Measurements from ENCODE around the gene ATM.
"Not testable (repeated sequence)": the region's sequence is repeated elsewhere in the genome, so short reads cannot be mapped to it uniquely, and the experiment has no call there.

Gene ATM

DNA sequence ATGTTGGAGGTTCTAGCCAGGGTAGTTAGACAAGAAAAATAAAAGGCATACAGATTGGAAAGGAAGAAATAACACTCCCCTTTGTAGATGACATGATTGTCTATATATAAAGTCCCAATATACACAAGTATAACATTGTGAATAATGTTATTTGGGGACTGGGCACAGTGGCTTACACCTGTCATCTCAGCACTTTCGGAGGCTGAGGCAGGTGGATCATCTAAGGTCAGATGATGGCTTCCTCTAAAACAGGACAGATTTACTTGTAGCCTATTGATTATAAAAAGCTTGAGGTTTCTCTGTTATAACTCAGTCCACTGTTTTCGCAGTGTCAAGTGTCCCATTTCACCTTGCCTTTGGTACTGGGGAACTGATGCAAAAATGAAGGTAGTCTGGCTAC is 19.6 kb downstream of the ATM start:
- Histone ChIP-seq H3K9ac (ENCODE audit: low read length) (no peak overlapping the region), H3K27ac (ENCODE audit: low read depth, low read length) (no peak overlapping the region), H3K9me3 (ENCODE audit: low read length) (no peaks in the 10 kb centered on the region), H3K27me3 (ENCODE audit: control insufficient read depth in 1 of 2, insufficient read depth in 2 of 2, low read length in 2 of 2) (no peaks in the 10 kb centered on the region), H3K4me1 (ENCODE audit: insufficient read depth, low read length) (no peaks in the 10 kb centered on the region), H3K4me3 (ENCODE audit: low read depth in 1 of 2, low read length in 2 of 2) (no peak overlapping the region), H3K36me3 (ENCODE audit: insufficient read depth, low read length) (peaks cover 3% of the 10 kb centered on the region)

DNA sequence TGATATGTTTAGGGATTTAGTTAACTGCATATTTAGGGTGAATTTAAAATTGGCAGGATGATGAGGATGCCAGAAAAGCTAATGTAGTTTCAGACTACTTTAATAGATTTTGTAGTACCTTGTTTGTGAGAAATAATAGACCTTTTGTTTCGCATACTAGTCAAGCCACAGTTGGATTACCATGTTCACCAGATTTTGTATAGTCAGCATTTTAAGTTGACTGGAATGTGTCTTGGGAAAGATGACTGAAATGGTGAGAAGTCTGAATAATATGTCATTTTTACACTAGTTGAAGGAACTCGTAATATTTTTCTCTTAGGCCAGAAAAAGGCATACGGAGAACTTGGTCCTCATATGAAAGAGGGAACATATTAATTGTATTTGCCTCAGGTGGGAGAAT is 23.4 kb downstream of the ATM start:
- Histone ChIP-seq H3K27me3 (ENCODE audit: control insufficient read depth in 1 of 2, insufficient read depth in 2 of 2, low read length in 2 of 2) (no peaks in the 10 kb centered on the region), H3K4me1 (ENCODE audit: insufficient read depth, low read length) (no peaks in the 10 kb centered on the region), H3K36me3 (ENCODE audit: insufficient read depth, low read length) (peaks cover 12% of the 10 kb centered on the region), H3K4me3 (ENCODE audit: low read depth in 1 of 2, low read length in 2 of 2) (no peak overlapping the region), H3K27ac (ENCODE audit: low read depth, low read length) (no peak overlapping the region), H3K9me3 (ENCODE audit: low read length) (no peaks in the 10 kb centered on the region), H3K9ac (ENCODE audit: low read length) (no peak overlapping the region)

DNA sequence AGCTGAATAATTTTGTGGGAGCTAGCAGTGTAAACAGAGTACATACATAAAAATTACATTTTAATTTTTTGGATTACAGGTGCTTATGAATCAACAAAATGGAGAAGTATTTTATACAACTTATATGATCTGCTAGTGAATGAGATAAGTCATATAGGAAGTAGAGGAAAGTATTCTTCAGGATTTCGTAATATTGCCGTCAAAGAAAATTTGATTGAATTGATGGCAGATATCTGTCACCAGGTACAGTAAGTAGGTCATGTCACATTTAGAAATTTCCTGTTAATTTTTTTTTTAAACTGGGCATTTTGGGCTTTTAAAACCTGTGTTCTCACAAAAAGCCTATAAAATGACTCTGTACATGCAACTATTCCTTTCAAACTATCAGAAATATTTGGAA is 24.0 kb downstream of the ATM start:
- Histone ChIP-seq H3K27me3 (ENCODE audit: control insufficient read depth in 1 of 2, insufficient read depth in 2 of 2, low read length in 2 of 2) (no peaks in the 10 kb centered on the region), H3K4me3 (ENCODE audit: low read depth in 1 of 2, low read length in 2 of 2) (no peak overlapping the region), H3K4me1 (ENCODE audit: insufficient read depth, low read length) (no peaks in the 10 kb centered on the region), H3K9me3 (ENCODE audit: low read length) (no peaks in the 10 kb centered on the region), H3K27ac (ENCODE audit: low read depth, low read length) (no peak overlapping the region), H3K9ac (ENCODE audit: low read length) (no peak overlapping the region), H3K36me3 (ENCODE audit: insufficient read depth, low read length) (peaks cover 12% of the 10 kb centered on the region)

DNA sequence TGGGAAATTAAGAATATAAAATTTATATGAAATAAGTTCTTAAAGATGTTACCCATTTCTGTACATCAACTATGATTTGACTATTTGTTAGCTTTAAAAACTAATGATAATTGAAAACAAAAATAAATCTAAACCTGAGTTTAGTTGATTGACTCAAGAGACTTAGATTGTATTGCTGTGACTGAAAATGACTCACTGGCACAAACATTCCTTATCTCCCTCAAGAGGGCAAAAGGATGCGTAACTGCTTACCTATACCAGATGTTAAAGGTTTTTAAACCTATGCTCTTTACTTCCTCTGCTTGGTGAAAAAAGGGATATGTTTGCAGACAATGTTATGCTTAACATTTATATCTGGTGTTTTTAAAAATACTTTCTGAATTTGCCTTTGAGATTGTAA is 30.3 kb downstream of the ATM start:
- no peak overlapping the region for H3K4me3 ChIP-seq (ENCODE audit: low read depth in 1 of 2, low read length in 2 of 2)
- no peak overlapping the region for H3K27ac ChIP-seq (ENCODE audit: low read depth, low read length)
- H3K27me3 ChIP-seq (ENCODE audit: control insufficient read depth in 1 of 2, insufficient read depth in 2 of 2, low read length in 2 of 2), result no peaks in the 10 kb centered on the region
- no peaks in the 10 kb centered on the region for H3K4me1 ChIP-seq (ENCODE audit: insufficient read depth, low read length)
- H3K9ac ChIP-seq (ENCODE audit: low read length), result no peak overlapping the region
- no peaks in the 10 kb centered on the region for H3K9me3 ChIP-seq (ENCODE audit: low read length)
- H3K36me3 ChIP-seq (ENCODE audit: insufficient read depth, low read length), result peaks cover 39% of the 10 kb centered on the region

DNA sequence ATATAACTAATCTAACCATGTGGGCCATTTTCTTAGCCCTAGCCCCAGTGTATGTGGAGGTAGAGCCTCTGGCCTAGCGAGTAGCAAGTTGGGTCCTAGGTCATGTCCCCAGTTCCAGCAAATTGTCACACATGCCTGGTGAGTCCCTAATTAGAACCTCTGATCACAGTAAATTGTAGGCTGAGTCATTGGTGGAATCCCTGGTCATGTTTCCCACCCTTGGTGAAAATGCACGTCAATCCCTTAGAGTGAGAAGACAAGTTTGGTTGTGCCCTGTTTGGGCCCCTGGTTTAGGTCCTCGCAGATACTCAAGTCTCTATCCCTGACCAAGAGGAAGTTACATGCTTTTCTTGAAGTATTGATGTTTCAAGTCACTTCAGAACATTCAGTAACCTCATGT is 46.7 kb downstream of the ATM start:
- Histone ChIP-seq H3K27ac (ENCODE audit: low read depth, low read length) (no peak overlapping the region), H3K4me3 (ENCODE audit: low read depth in 1 of 2, low read length in 2 of 2) (no peak overlapping the region), H3K9me3 (ENCODE audit: low read length) (no peaks in the 10 kb centered on the region), H3K9ac (ENCODE audit: low read length) (no peak overlapping the region), H3K4me1 (ENCODE audit: insufficient read depth, low read length) (no peaks in the 10 kb centered on the region), H3K27me3 (ENCODE audit: control insufficient read depth in 1 of 2, insufficient read depth in 2 of 2, low read length in 2 of 2) (no peaks in the 10 kb centered on the region), H3K36me3 (ENCODE audit: insufficient read depth, low read length) (peaks cover 13% of the 10 kb centered on the region)

DNA sequence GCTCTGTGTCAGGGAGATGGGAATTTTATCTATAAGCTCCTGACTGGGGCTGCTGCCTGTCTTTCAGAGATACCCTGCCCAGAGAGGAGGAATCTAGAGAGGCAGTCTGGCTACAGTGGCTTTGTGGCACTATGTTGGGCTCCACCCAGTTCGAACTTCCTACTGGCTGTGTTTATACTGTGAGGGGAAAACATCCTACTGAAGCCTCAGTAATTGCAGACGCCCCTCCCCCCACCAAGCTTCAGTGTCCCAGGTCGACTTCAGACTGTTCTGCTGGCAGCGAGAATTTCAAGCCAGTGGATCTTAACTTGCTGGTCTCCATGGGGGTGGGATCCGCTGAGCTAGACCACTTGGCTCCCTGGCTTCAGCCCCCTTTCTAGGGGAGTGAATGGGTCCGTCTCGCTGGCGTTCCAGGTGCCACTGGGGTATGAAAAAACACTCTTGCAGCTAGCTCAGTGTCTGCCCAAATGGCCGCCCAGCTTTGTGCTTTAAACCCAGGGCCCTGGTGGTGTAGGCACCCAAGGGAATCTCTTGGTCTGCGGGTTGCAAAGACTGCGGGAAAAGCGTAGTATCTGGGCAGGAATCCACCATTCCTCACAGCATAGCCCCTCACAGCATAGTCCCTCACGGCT is 54.2 kb downstream of the ATM start:
- H3K9me3 ChIP-seq (ENCODE audit: low read length); H3K27ac ChIP-seq (ENCODE audit: low read depth, low read length); H3K9ac ChIP-seq (ENCODE audit: low read length); H3K4me3 ChIP-seq (ENCODE audit: low read depth in 1 of 2, low read length in 2 of 2); H3K27me3 ChIP-seq (ENCODE audit: control insufficient read depth in 1 of 2, insufficient read depth in 2 of 2, low read length in 2 of 2); H3K36me3 ChIP-seq (ENCODE audit: insufficient read depth, low read length); H3K4me1 ChIP-seq (ENCODE audit: insufficient read depth, low read length): not testable (repeated sequence)

DNA sequence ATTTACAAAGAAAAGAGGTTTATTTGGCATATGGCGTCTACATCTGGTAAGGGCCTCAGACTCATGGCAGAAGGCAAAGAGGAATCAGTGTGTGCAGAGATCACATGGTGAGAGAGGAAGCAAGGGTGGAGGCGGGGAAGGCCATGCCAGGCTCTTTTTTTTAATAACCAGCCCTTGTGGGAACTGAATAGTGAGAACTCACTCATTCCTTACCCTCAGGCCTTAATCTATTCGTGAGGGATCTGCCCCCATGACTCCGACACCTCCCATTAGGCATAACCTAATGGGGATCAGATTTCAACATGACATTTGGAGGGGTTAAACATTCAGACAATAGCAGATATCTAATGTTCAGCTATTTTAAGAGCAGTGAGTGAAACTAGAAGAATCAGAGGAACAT is 55.7 kb downstream of the ATM start:
- H3K9ac ChIP-seq (ENCODE audit: low read length), result no peak overlapping the region
- H3K4me1 ChIP-seq (ENCODE audit: insufficient read depth, low read length), result peaks cover 8% of the 10 kb centered on the region
- peak overlapping the region; percentile 42 for H3K27ac ChIP-seq (ENCODE audit: low read depth, low read length)
- H3K9me3 ChIP-seq (ENCODE audit: low read length), result no peaks in the 10 kb centered on the region
- H3K36me3 ChIP-seq (ENCODE audit: insufficient read depth, low read length), result peaks cover 9% of the 10 kb centered on the region
- H3K27me3 ChIP-seq (ENCODE audit: control insufficient read depth in 1 of 2, insufficient read depth in 2 of 2, low read length in 2 of 2), result no peaks in the 10 kb centered on the region
- H3K4me3 ChIP-seq (ENCODE audit: low read depth in 1 of 2, low read length in 2 of 2), result peak overlapping the region in 1 of 2 donors; percentile 27

DNA sequence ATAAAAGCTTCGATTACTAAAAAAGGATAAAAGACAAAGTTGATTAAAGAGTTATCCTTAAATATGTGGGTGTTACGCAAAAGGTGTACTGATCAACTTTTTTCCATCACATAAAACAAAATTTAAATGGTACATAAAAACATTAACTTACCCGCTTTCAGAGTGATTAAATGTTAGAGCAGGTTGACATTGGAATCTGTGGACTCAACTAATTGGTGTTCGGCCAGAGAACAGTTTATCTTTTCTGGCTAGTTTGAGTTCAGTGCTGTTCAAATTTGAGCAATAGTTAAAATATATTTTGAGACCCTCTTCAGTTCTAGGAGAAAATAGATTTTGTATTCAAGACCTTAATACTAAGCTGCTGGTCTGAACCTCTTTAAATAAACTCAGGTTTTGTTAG is 56.1 kb downstream of the ATM start:
- no peak overlapping the region for H3K4me3 ChIP-seq (ENCODE audit: low read depth in 1 of 2, low read length in 2 of 2)
- H3K9ac ChIP-seq (ENCODE audit: low read length), result no peak overlapping the region
- peak overlapping the region; percentile 42 for H3K27ac ChIP-seq (ENCODE audit: low read depth, low read length)
- peaks cover 10% of the 10 kb centered on the region for H3K36me3 ChIP-seq (ENCODE audit: insufficient read depth, low read length)
- H3K4me1 ChIP-seq (ENCODE audit: insufficient read depth, low read length), result peaks cover 8% of the 10 kb centered on the region
- no peaks in the 10 kb centered on the region for H3K27me3 ChIP-seq (ENCODE audit: control insufficient read depth in 1 of 2, insufficient read depth in 2 of 2, low read length in 2 of 2)
- no peaks in the 10 kb centered on the region for H3K9me3 ChIP-seq (ENCODE audit: low read length)

DNA sequence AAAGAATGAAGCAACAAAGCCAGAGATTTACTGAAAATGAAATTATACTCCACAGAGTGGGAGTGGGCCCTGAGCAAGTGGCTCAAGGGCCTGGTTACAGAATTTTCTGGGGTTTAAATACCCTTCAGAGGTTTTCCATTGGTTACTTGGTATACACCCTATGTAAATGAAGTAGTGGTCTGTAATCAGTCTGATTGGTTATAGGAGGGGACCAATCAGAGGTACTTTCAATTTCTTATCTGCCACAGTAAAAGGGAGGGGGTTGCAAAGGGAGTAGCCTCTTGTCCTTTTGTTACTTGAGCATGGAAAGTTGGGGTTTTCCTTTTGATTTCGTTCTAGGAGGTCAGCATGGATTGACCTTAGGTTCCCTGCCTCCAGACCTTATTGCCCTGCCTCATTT is 63.5 kb downstream of the ATM start:
- Histone ChIP-seq H3K36me3 (ENCODE audit: insufficient read depth, low read length) (peaks cover 36% of the 10 kb centered on the region), H3K27me3 (ENCODE audit: control insufficient read depth in 1 of 2, insufficient read depth in 2 of 2, low read length in 2 of 2) (no peaks in the 10 kb centered on the region), H3K27ac (ENCODE audit: low read depth, low read length) (no peak overlapping the region), H3K9me3 (ENCODE audit: low read length) (no peaks in the 10 kb centered on the region), H3K9ac (ENCODE audit: low read length) (no peak overlapping the region), H3K4me3 (ENCODE audit: low read depth in 1 of 2, low read length in 2 of 2) (no peak overlapping the region), H3K4me1 (ENCODE audit: insufficient read depth, low read length) (no peaks in the 10 kb centered on the region)

DNA sequence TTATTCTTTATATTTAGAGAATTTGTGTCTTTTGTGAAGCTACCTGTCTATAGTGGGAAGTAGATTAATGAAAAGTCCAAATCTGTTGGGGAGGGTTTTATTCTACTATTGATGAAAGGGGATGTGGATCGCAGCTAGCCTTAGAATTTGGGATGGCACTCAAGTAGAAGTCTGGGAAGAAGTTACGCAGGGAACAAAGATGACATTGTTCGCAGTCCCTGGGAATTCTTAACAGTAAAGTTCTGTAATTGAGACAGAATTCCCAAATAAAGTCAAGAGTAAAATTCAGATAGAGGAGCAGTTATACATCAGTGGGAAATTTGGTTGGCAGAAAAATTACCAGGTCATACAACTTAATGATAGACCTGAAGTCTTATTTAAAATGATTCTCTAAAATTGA is 64.1 kb downstream of the ATM start:
- Histone ChIP-seq H3K4me3 (ENCODE audit: low read depth in 1 of 2, low read length in 2 of 2) (no peak overlapping the region), H3K9me3 (ENCODE audit: low read length) (no peaks in the 10 kb centered on the region), H3K27ac (ENCODE audit: low read depth, low read length) (no peak overlapping the region), H3K4me1 (ENCODE audit: insufficient read depth, low read length) (no peaks in the 10 kb centered on the region), H3K36me3 (ENCODE audit: insufficient read depth, low read length) (peaks cover 42% of the 10 kb centered on the region), H3K9ac (ENCODE audit: low read length) (no peak overlapping the region), H3K27me3 (ENCODE audit: control insufficient read depth in 1 of 2, insufficient read depth in 2 of 2, low read length in 2 of 2) (no peaks in the 10 kb centered on the region)

DNA sequence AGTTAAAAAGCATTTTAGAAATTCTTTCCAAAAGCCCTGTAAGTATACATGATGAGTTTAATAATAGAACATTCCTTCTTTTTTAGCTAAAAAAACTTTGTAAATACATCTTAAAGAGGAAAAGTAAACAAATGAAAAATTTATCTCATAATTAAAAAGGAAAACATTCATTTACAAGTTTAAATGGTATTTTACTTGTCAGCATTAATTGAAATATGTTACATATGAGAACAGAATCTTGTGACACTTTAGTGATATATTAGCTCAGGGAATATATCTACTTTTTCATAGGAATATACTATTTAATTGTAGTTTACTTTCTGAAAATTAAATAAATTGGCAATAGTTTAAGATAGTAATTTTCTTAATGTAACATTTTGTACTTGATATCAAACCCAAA is 66.2 kb downstream of the ATM start:
- H3K27me3 ChIP-seq (ENCODE audit: control insufficient read depth in 1 of 2, insufficient read depth in 2 of 2, low read length in 2 of 2); H3K9ac ChIP-seq (ENCODE audit: low read length); H3K4me3 ChIP-seq (ENCODE audit: low read depth in 1 of 2, low read length in 2 of 2); H3K27ac ChIP-seq (ENCODE audit: low read depth, low read length); H3K4me1 ChIP-seq (ENCODE audit: insufficient read depth, low read length); H3K9me3 ChIP-seq (ENCODE audit: low read length): not testable (repeated sequence)
- peaks cover 38% of the 10 kb centered on the region for H3K36me3 ChIP-seq (ENCODE audit: insufficient read depth, low read length)

DNA sequence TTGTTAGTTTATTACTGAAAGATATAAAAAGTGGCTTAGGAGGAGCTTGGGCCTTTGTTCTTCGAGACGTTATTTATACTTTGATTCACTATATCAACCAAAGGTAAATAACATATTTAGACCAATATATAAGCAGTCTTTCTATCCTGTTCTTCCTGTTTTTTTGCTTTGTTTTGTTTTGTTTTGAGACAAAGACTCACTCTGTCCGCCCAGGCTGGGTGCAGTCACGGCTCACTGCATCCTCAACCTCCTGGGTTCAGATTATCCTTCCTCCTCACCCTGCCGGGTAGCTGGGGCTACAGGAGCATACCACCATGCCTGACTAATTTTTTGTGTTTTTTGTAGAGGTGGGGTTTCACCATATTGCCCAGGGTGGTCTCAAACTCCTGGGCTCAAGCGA is 66.8 kb downstream of the ATM start:
- Histone ChIP-seq H3K27me3 (ENCODE audit: control insufficient read depth in 1 of 2, insufficient read depth in 2 of 2, low read length in 2 of 2) (no peaks in the 10 kb centered on the region), H3K4me1 (ENCODE audit: insufficient read depth, low read length) (no peaks in the 10 kb centered on the region), H3K27ac (ENCODE audit: low read depth, low read length) (no peak overlapping the region), H3K36me3 (ENCODE audit: insufficient read depth, low read length) (peaks cover 34% of the 10 kb centered on the region), H3K4me3 (ENCODE audit: low read depth in 1 of 2, low read length in 2 of 2) (no peak overlapping the region), H3K9ac (ENCODE audit: low read length) (no peak overlapping the region), H3K9me3 (ENCODE audit: low read length) (no peaks in the 10 kb centered on the region)

Measured in muscle layer of colon (tissue), 2 donors.